Calu3 (cell line): ENCODE results near the gene WNK2. TPM values are rescaled to one million over a fixed set of nuclear protein-coding genes. Genes with fewer than 3 reads are reported as not detected.

Source experiments
- BruUV-seq: library from RNA; stranded (reverse); fragments of 400-500 nt; replicated peaks from 2 replicates; lab custom pipeline; 2021; lab: Mats Ljungman, UMichigan
- CTCF ChIA-PET: fragments of 300-600 bp; sonication (Branson Sonifier 250); formaldehyde crosslinking; loops from one replicate; lab custom pipeline; 2022; ENCODE audit warnings: antibody characterized with exemption; lab: Charles Lee
- DNase-seq: peaks from one replicate; pipeline ENCODE4 v3.0.0; 2022
- H3K27ac Mint-ChIP-seq: one replicate; pipeline ENCODE4 v1.8.0; 2022; ENCODE audit warnings: mixed read lengths; ENCODE audit not compliant: unreplicated experiment
- H3K27me3 Mint-ChIP-seq: one replicate; pipeline ENCODE4 v1.8.0; 2022; ENCODE audit warnings: mixed read lengths; ENCODE audit not compliant: unreplicated experiment
- H3K36me3 Mint-ChIP-seq: one replicate; pipeline ENCODE4 v1.8.0; 2022; ENCODE audit warnings: mild to moderate bottlenecking, moderate library complexity, mixed read lengths; ENCODE audit not compliant: insufficient read depth, unreplicated experiment
- H3K4me1 Mint-ChIP-seq: one replicate; pipeline ENCODE4 v1.8.0; 2022; ENCODE audit warnings: mild to moderate bottlenecking, low read depth, mixed read lengths; ENCODE audit not compliant: unreplicated experiment
- H3K4me3 Mint-ChIP-seq: one replicate; pipeline ENCODE4 v1.8.0; 2022; ENCODE audit warnings: mild to moderate bottlenecking, low read depth, moderate library complexity, mixed read lengths; ENCODE audit not compliant: unreplicated experiment
- H3K9me3 Mint-ChIP-seq: one replicate; pipeline ENCODE4 v1.8.0; 2022; ENCODE audit warnings: low read depth, mixed read lengths; ENCODE audit not compliant: unreplicated experiment
- CTCF ChIP-seq: fragments of 200-600 bp; IDR thresholded peaks from one replicate; pipeline ENCODE4 v1.8.0; 2022; ENCODE audit warnings: antibody characterized with exemption; ENCODE audit not compliant: unreplicated experiment
- intact Hi-C: fragments of 100-400 bp; cut with micrococcal nuclease; formaldehyde crosslinking; loops from one replicate; pipeline ENCODE4 v1.10.0; 2022; ENCODE audit not compliant: unreplicated experiment
- total RNA-seq: library from RNA; stranded (reverse); gene quantifications from 2 replicates; pipeline ENCODE4 v1.2.3, GENCODE V29; 2022

The WNK2 gene
- total RNA-seq, 1 experiment from 2014 or later: 85.7 TPM

- H3K36me3 Mint-ChIP-seq: peaks cover 26% of the 10 kb centered on the region
- H3K27me3 Mint-ChIP-seq: no peaks in the 10 kb centered on the region
- H3K27ac Mint-ChIP-seq: peak overlapping the region; percentile 93
- no peak for TF ChIP-seq CTCF
- peak overlapping the region; percentile 48 for H3K4me3 Mint-ChIP-seq
- intact Hi-C loops: no loop called here
- no peaks in the 10 kb centered on the region for H3K9me3 Mint-ChIP-seq
- H3K4me1 Mint-ChIP-seq: peaks cover 59% of the 10 kb centered on the region
- CTCF ChIA-PET: interaction anchor here (0.6 kb wide), 1 partner anchor 949 kb away, joined by 8 read pairs; no protein-coding TSS in a partner anchor
- peak; percentile 88 for DNase-seq
- BruUV-seq: no TSS peak
Measured at GRCh38 chr9:93223260-93224180, 39.6 kb downstream of the WNK2 start.

- BruUV-seq: no TSS peak
- intact Hi-C loops: no loop called here
- Mint-ChIP-seq H3K9me3 (no peaks in the 10 kb centered on the region), H3K4me3 (no peak overlapping the region), H3K4me1 (peaks cover 62% of the 10 kb centered on the region), H3K27ac (peak overlapping the region; percentile 64), H3K36me3 (peaks cover 33% of the 10 kb centered on the region), H3K27me3 (no peaks in the 10 kb centered on the region)
- peak; percentile 82 for DNase-seq
- CTCF ChIA-PET: no interaction called here
- TF ChIP-seq CTCF: no peak
Measured at GRCh38 chr9:93224591-93224990, 40.7 kb downstream of the WNK2 start.

GRCh38 chr9:93225417-93225816, 41.5 kb downstream of the WNK2 start:
- peaks cover 62% of the 10 kb centered on the region for H3K4me1 Mint-ChIP-seq
- intact Hi-C loops: no loop called here
- no peaks in the 10 kb centered on the region for H3K27me3 Mint-ChIP-seq
- TF ChIP-seq CTCF: no peak
- H3K9me3 Mint-ChIP-seq: no peaks in the 10 kb centered on the region
- no peak for DNase-seq
- CTCF ChIA-PET: no interaction called here
- H3K4me3 Mint-ChIP-seq: no peak overlapping the region
- no TSS peak for BruUV-seq
- H3K27ac Mint-ChIP-seq: peak overlapping the region; percentile 64
- peaks cover 38% of the 10 kb centered on the region for H3K36me3 Mint-ChIP-seq

GRCh38 chr9:93225892-93226291, 42.0 kb downstream of the WNK2 start:
- Mint-ChIP-seq H3K27ac (peak overlapping the region; percentile 64), H3K9me3 (no peaks in the 10 kb centered on the region), H3K27me3 (no peaks in the 10 kb centered on the region), H3K4me1 (peaks cover 62% of the 10 kb centered on the region), H3K4me3 (no peak overlapping the region), H3K36me3 (peaks cover 38% of the 10 kb centered on the region)
- no peak for TF ChIP-seq CTCF
- intact Hi-C loops: no loop called here
- DNase-seq: no peak
- no TSS peak for BruUV-seq
- CTCF ChIA-PET: no interaction called here
